Neural cell (in vitro differentiated cells): ENCODE measurements around the gene TTC23. TPM values are rescaled to one million over a fixed set of nuclear protein-coding genes. Genes with fewer than 3 reads are reported as not detected.

Source experiments
- H2AFZ ChIP-seq: fragments of 200-600, 300-800 bp; sonication (generic), shearing (Covaris generic); 2 replicates; pipeline ENCODE4 v1.6.0; 2014; ENCODE audit warnings: low read depth, mild to moderate bottlenecking, antibody characterized with exemption, low read length, moderate library complexity
- H3F3A ChIP-seq: fragments of 200-600 bp; shearing (Covaris generic); 2 replicates; pipeline ENCODE4 v1.6.1; 2016; ENCODE audit warnings: mild to moderate bottlenecking, moderate library complexity, mixed read lengths, antibody characterized with exemption, low read length; ENCODE audit not compliant: insufficient read depth, poor library complexity, severe bottlenecking
- H3K27ac ChIP-seq: fragments of 200-600, 300-800 bp; sonication (generic), shearing (Covaris generic); 2 replicates; pipeline ENCODE4 v1.5.1; 2014; ENCODE audit warnings: mild to moderate bottlenecking, low read length, moderate library complexity
- H3K27me3 ChIP-seq: fragments of 300-800, 200-600 bp; sonication (generic), shearing (Covaris generic); 2 replicates; pipeline ENCODE4 v1.6.0; 2014; ENCODE audit warnings: mild to moderate bottlenecking, low read depth, low read length, moderate library complexity; ENCODE audit not compliant: insufficient read depth
- H3K36me3 ChIP-seq: fragments of 300-800, 200-600 bp; sonication (generic), shearing (Covaris generic); 2 replicates; pipeline ENCODE4 v1.5.1; 2014; ENCODE audit warnings: mild to moderate bottlenecking, antibody characterized with exemption, low read length, moderate library complexity; ENCODE audit not compliant: insufficient read depth
- H3K4me2 ChIP-seq: fragments of 300-800, 200-600 bp; sonication (generic), shearing (Covaris generic); 2 replicates; pipeline ENCODE4 v1.6.0; 2014; ENCODE audit warnings: mild to moderate bottlenecking, low read length
- H3K4me3 ChIP-seq: fragments of 300-800, 200-600 bp; sonication (generic), shearing (Covaris generic); 2 replicates; pipeline ENCODE4 v1.5.1; 2014; ENCODE audit warnings: mild to moderate bottlenecking, low read length, moderate library complexity
- H3K79me2 ChIP-seq: fragments of 200-600 bp; shearing (Covaris generic); replicated peaks from 2 replicates; pipeline ENCODE4 v1.6.0; 2014; ENCODE audit warnings: mild to moderate bottlenecking, low read length, moderate library complexity; ENCODE audit not compliant: insufficient read depth
- H3K9ac ChIP-seq: fragments of 300-800, 200-600 bp; sonication (generic), shearing (Covaris generic); 2 replicates; pipeline ENCODE4 v1.6.1; 2016; ENCODE audit warnings: mild to moderate bottlenecking, low read length, mixed read lengths
- H3K9me2 ChIP-seq: fragments of 200-600 bp; shearing (Covaris generic); 2 replicates; pipeline ENCODE4 v1.6.1; 2016; ENCODE audit warnings: mild to moderate bottlenecking, low read length, mixed read lengths; ENCODE audit not compliant: insufficient read depth
- H3K9me3 ChIP-seq: fragments of 200-600, 300-800 bp; sonication (generic), shearing (Covaris generic); 2 replicates; pipeline ENCODE4 v1.6.1; 2016; ENCODE audit warnings: mild to moderate bottlenecking, mixed run types, low read length, moderate library complexity, mixed read lengths
- H4K20me1 ChIP-seq: fragments of 200-600 bp; shearing (Covaris generic); 2 replicates; pipeline ENCODE4 v1.6.1; 2016; ENCODE audit warnings: mild to moderate bottlenecking, mixed run types; ENCODE audit not compliant: insufficient read depth
- CTCF ChIP-seq: fragments of 450-650 bp; IDR thresholded peaks from 2 replicates; pipeline ENCODE4 v1.5.1; 2014; ENCODE audit warnings: antibody characterized with exemption, mild to moderate bottlenecking, moderate library complexity; ENCODE audit not compliant: poor library complexity, severe bottlenecking
- EP300 ChIP-seq: fragments of 450-650 bp; conservative IDR thresholded peaks from 2 replicates; pipeline ENCODE4 v1.6.1; 2014; ENCODE audit warnings: antibody characterized with exemption, mild to moderate bottlenecking, moderate library complexity; ENCODE audit not compliant: poor library complexity, severe bottlenecking
- EZH2 ChIP-seq: fragments of 200-600, 300-800 bp; shearing (Covaris generic), sonication (generic); IDR thresholded peaks from 2 replicates; pipeline ENCODE4 v1.6.1; 2014; ENCODE audit warnings: antibody characterized with exemption, low read length, borderline replicate concordance, mild to moderate bottlenecking; ENCODE audit not compliant: insufficient read depth, poor library complexity, severe bottlenecking
- MXI1 ChIP-seq: fragments of 450-650 bp; conservative IDR thresholded peaks from 2 replicates; pipeline ENCODE4 v1.6.1; 2014; ENCODE audit warnings: antibody characterized with exemption, mild to moderate bottlenecking; ENCODE audit not compliant: poor library complexity, severe bottlenecking
- POLR2AphosphoS5 ChIP-seq: IDR thresholded peaks from 2 replicates; pipeline ENCODE4 v1.6.1; 2012
- RAD21 ChIP-seq: fragments of 450-650 bp; conservative IDR thresholded peaks from 2 replicates; pipeline ENCODE4 v1.6.1; 2014; ENCODE audit warnings: antibody characterized with exemption, mild to moderate bottlenecking, moderate library complexity
- REST ChIP-seq: IDR thresholded peaks from 2 replicates; pipeline ENCODE4 v1.6.1; 2012; ENCODE audit warnings: borderline replicate concordance
- SMC3 ChIP-seq: fragments of 450-650 bp; conservative IDR thresholded peaks from 2 replicates; pipeline ENCODE4 v1.6.1; 2014; ENCODE audit warnings: antibody characterized with exemption, mild to moderate bottlenecking, moderate library complexity; ENCODE audit not compliant: poor library complexity
- TAF1 ChIP-seq: IDR thresholded peaks from 2 replicates; pipeline ENCODE4 v1.6.1; 2012; ENCODE audit warnings: low read depth
- polyA plus RNA-seq: library from polyadenylated mRNA; depleted of rRNA; stranded (reverse); fragments of >200 nt; gene quantifications from 2 replicates; pipeline ENCODE4 v1.2.3, GENCODE V29; 2014

TTC23 gene
- polyA plus RNA-seq, 1 donor from 2014 or later, result 6.2 TPM

DNA sequence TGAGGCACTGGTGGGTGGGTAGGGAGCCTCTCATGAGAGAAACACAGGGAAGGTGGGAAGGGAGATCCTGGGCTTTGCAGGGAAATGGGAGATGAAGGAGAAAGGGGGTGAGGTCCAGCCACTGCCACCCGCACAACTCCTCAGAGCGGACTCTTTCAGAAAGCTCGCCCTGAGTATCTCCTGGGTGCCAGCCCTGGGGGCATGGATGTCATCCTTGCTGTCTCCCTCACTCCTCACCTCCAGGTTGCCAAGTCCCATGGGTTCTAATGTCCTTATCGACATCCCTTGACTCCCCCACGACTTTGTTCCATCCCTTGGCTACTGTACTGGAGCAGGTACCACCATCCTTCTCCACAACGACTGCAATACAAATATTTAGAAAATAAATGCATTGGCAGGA lies 103.6 kb downstream of the TTC23 start:
- Histone ChIP-seq H3K4me2 (no peak overlapping the region), H3K9ac (no peak overlapping the region), H3K4me3 (no peak overlapping the region), H4K20me1 (no peaks in the 10 kb centered on the region), H3K9me2 (no peaks in the 10 kb centered on the region), H3K27me3 (no peaks in the 10 kb centered on the region), H3K9me3 (no peaks in the 10 kb centered on the region), H2AFZ (no peak overlapping the region), H3K27ac (no peak overlapping the region), H3F3A (no peaks in the 10 kb centered on the region), H3K79me2 (no peaks in the 10 kb centered on the region), H3K36me3 (no peaks in the 10 kb centered on the region)
- no peak for TF ChIP-seq CTCF
- TF ChIP-seq SMC3, result no peak
- no peak for TF ChIP-seq MXI1
- TF ChIP-seq RAD21, result no peak
- TF ChIP-seq EZH2, result no peak
- no peak for TF ChIP-seq EP300
- no peak for TF ChIP-seq REST
- TF ChIP-seq POLR2AphosphoS5, result no peak
- TF ChIP-seq TAF1, result no peak

DNA sequence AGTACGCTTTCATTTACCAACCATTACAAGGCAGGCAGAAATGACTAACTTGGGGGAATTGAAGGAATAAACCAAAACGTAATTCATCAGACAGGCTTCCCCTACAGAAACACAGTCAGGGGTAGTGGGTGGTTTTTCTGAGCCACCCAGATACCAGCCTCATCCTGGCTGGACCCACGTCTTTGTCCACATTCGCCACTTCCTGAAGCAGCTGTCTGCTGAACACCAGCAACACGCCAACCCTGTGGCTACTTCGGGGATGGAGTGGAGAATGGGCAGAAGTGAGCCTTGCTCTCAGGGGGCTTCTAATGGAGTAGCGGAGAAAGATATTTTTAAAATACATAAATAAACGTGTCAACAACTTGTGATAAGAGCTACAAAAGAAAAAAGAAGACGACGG lies 104.4 kb downstream of the TTC23 start:
- Histone ChIP-seq H3K27me3 (no peaks in the 10 kb centered on the region), H3K79me2 (no peaks in the 10 kb centered on the region), H3K27ac (no peak overlapping the region), H4K20me1 (no peaks in the 10 kb centered on the region), H3F3A (no peaks in the 10 kb centered on the region), H3K9ac (no peak overlapping the region), H2AFZ (no peak overlapping the region), H3K4me2 (no peak overlapping the region), H3K4me3 (no peak overlapping the region), H3K9me2 (no peaks in the 10 kb centered on the region), H3K9me3 (no peaks in the 10 kb centered on the region), H3K36me3 (no peaks in the 10 kb centered on the region)
- TF ChIP-seq RAD21 (no peak), REST (no peak), TAF1 (no peak), SMC3 (no peak), CTCF (no peak), EZH2 (no peak), EP300 (no peak), POLR2AphosphoS5 (no peak), MXI1 (no peak)
